Ureter (tissue), 1 donor: ENCODE measurements around the gene PTPN4. TPM values are rescaled to one million over a fixed set of nuclear protein-coding genes. Genes with fewer than 3 reads are reported as not detected.
"Not testable (repeated sequence)": the region's sequence is repeated elsewhere in the genome, so short reads cannot be mapped to it uniquely, and the experiment has no call there.

Source experiments
- DNase-seq: peaks from one replicate; pipeline ENCODE4 v3.0.0-alpha.2; 2020; ENCODE audit warnings: low spot score
- total RNA-seq: library from RNA; stranded (reverse); gene quantifications from one replicate; pipeline ENCODE4 v1.2.4, GENCODE V29; 2023
- donor health status: DM: yes; HTN: yes; CAD: no.

The PTPN4 gene
- total RNA-seq, 1 donor from 2014 or later = 48.7 TPM

GRCh38 chr2:120018549-120018948 is 258.8 kb downstream of the PTPN4 start:
- DNase-seq = no peak

- no peak for DNase-seq
Observed at GRCh38 chr2:120020554-120020953, 260.8 kb downstream of the PTPN4 start.

- DNase-seq = not testable (repeated sequence)
Observed at GRCh38 chr2:120022505-120022904, 262.8 kb downstream of the PTPN4 start.

GRCh38 chr2:120026890-120027289 is 267.2 kb downstream of the PTPN4 start:
- DNase-seq = no peak

- DNase-seq = no peak
Observed at GRCh38 chr2:120028795-120029194, 269.1 kb downstream of the PTPN4 start.

GRCh38 chr2:120029672-120030640 is 270.2 kb downstream of the PTPN4 start:
- no peak for DNase-seq

- no peak for DNase-seq
Observed at GRCh38 chr2:120032297-120032696, 272.6 kb downstream of the PTPN4 start.

Other genes with a start within 250 kb of the PTPN4 start
- gene SCTR, start 235.4 kb upstream of the PTPN4 start, total RNA-seq = not detected
- 2.8 TPM for gene CFAP221, start 215.5 kb upstream of the PTPN4 start, total RNA-seq
- 18.9 TPM for gene TMEM177, start 80.7 kb upstream of the PTPN4 start, total RNA-seq